Stimulated activated CD4-positive, alpha-beta T cell treated with anti-CD3 and anti-CD28 coated beads, Interleukin-4, amount 100 ng/mL, for 1 hour (primary cell): ENCODE data around the gene CBFA2T3.
"Not testable (repeated sequence)": the region's sequence is repeated elsewhere in the genome, so short reads cannot be mapped to it uniquely, and the experiment has no call there.

Experiments used
- DNase-seq: peaks from one replicate; pipeline ENCODE4 v3.0.0-alpha.2; 2020

The CBFA2T3 gene

GRCh38 chr16:88903267-88903666, 73.7 kb downstream of the CBFA2T3 start:
- DNase-seq: no peak

- DNase-seq: no peak
Measured at GRCh38 chr16:88902744-88903143, 74.3 kb downstream of the CBFA2T3 start.

- no peak for DNase-seq
Measured at GRCh38 chr16:88901718-88902337, 75.2 kb downstream of the CBFA2T3 start.

GRCh38 chr16:88900662-88901052, 76.3 kb downstream of the CBFA2T3 start:
- DNase-seq: no peak

- DNase-seq: no peak
Measured at GRCh38 chr16:88899901-88900661, 76.9 kb downstream of the CBFA2T3 start.

GRCh38 chr16:88897696-88898425, 79.1 kb downstream of the CBFA2T3 start:
- DNase-seq: no peak

GRCh38 chr16:88896238-88897070, 80.6 kb downstream of the CBFA2T3 start:
- no peak for DNase-seq

- no peak for DNase-seq
Measured at GRCh38 chr16:88895335-88895734, 81.7 kb downstream of the CBFA2T3 start.

- DNase-seq: no peak
Measured at GRCh38 chr16:88894681-88895300, 82.2 kb downstream of the CBFA2T3 start.

- not testable (repeated sequence) for DNase-seq
Measured at GRCh38 chr16:88894266-88894665, 82.7 kb downstream of the CBFA2T3 start.

GRCh38 chr16:88893127-88893968, 83.7 kb downstream of the CBFA2T3 start:
- DNase-seq: no peak

- DNase-seq: no peak
Measured at GRCh38 chr16:88892065-88892464, 84.9 kb downstream of the CBFA2T3 start.

- no peak for DNase-seq
Measured at GRCh38 chr16:88891083-88891482, 85.9 kb downstream of the CBFA2T3 start.

- DNase-seq: not testable (repeated sequence)
Measured at GRCh38 chr16:88889702-88890352, 87.2 kb downstream of the CBFA2T3 start.

- no peak for DNase-seq
Measured at GRCh38 chr16:88888461-88889387, 88.3 kb downstream of the CBFA2T3 start.

- no peak for DNase-seq
Measured at GRCh38 chr16:88888057-88888456, 89.0 kb downstream of the CBFA2T3 start.

GRCh38 chr16:88886845-88887521, 90.0 kb downstream of the CBFA2T3 start:
- DNase-seq: no peak

- DNase-seq: no peak
Measured at GRCh38 chr16:88886420-88886844, 90.6 kb downstream of the CBFA2T3 start.

GRCh38 chr16:88885693-88886280, 91.2 kb downstream of the CBFA2T3 start:
- no peak for DNase-seq
